A673 (cell line): Measurements from ENCODE around the gene VAV3.

Experiments
- CTCF ChIP-seq: fragments of 300-800, 200-600 bp; sonication (generic); conservative IDR thresholded peaks from 2 replicates; pipeline ENCODE4 v1.5.1; 2017; ENCODE audit warnings: low read depth, mild to moderate bottlenecking, antibody characterized with exemption, low read length, moderate library complexity, mixed read lengths
- EZH2 ChIP-seq: fragments of 200-600 bp; sonication (generic); IDR thresholded peaks from 2 replicates; pipeline ENCODE4 v1.6.1; 2017; ENCODE audit warnings: borderline replicate concordance, low read depth, mild to moderate bottlenecking, mixed read lengths, antibody characterized with exemption, low read length; ENCODE audit not compliant: poor library complexity, severe bottlenecking

- TF ChIP-seq CTCF (no peak), EZH2 (no peak)
Measured at GRCh38 chr1:107974090-107974489, 9.1 kb upstream of the VAV3 start.
